Activated naive CD4-positive, alpha-beta T cell treated with anti-CD3 and anti-CD28 coated beads, Interleukin-2, amount 10 ng/mL, durations not matched to agents 7 days and 5 days (primary cell): Measurements from ENCODE around the gene ARHGAP32.

ENCODE experiments used
- CTCF ChIA-PET: fragments of 350-600 bp; sonication (Branson Sonifier 250); formaldehyde crosslinking; loops from one replicate; lab custom pipeline; 2021; ENCODE audit warnings: antibody characterized with exemption; lab: Charles Lee
- DNase-seq: peaks from one replicate; pipeline ENCODE4 v3.0.0-alpha.2; 2020
- H3K27ac Mint-ChIP-seq: one replicate; pipeline ENCODE4 v1.8.0; 2021; ENCODE audit warnings: mild to moderate bottlenecking, moderate library complexity, mixed read lengths
- H3K27me3 Mint-ChIP-seq: one replicate; pipeline ENCODE4 v1.8.0; 2021; ENCODE audit warnings: mild to moderate bottlenecking, mixed read lengths
- H3K36me3 Mint-ChIP-seq: one replicate; pipeline ENCODE4 v1.8.0; 2021; ENCODE audit warnings: mixed read lengths
- H3K4me1 Mint-ChIP-seq: one replicate; pipeline ENCODE4 v1.8.0; 2021; ENCODE audit warnings: mixed read lengths
- H3K4me3 Mint-ChIP-seq: one replicate; pipeline ENCODE4 v1.8.0; 2021; ENCODE audit warnings: mild to moderate bottlenecking, moderate library complexity, mixed read lengths
- H3K9me3 Mint-ChIP-seq: one replicate; pipeline ENCODE4 v1.8.0; 2021; ENCODE audit warnings: mixed read lengths

Gene ARHGAP32

GRCh38 chr11:128916681-128917080 lies 275.4 kb downstream of the ARHGAP32 start:
- CTCF ChIA-PET: no interaction called here
- H3K27me3 Mint-ChIP-seq: peaks cover 39% of the 10 kb centered on the region
- H3K4me3 Mint-ChIP-seq: no peak overlapping the region

GRCh38 chr11:128916037-128916572 lies 276.0 kb downstream of the ARHGAP32 start:
- H3K4me3 Mint-ChIP-seq: no peak overlapping the region
- CTCF ChIA-PET: no interaction called here
- no peak overlapping the region for H3K27ac Mint-ChIP-seq
- H3K27me3 Mint-ChIP-seq: peaks cover 45% of the 10 kb centered on the region
- DNase-seq: no peak
- no peaks in the 10 kb centered on the region for H3K9me3 Mint-ChIP-seq
- no peaks in the 10 kb centered on the region for H3K4me1 Mint-ChIP-seq
- H3K36me3 Mint-ChIP-seq: no peaks in the 10 kb centered on the region

More at GRCh38 chr11:128916681-128917080, 275.4 kb downstream of the ARHGAP32 start:
- DNase-seq: no peak
- Mint-ChIP-seq H3K4me1 (no peaks in the 10 kb centered on the region), H3K27ac (no peak overlapping the region), H3K36me3 (no peaks in the 10 kb centered on the region), H3K9me3 (no peaks in the 10 kb centered on the region)

GRCh38 chr11:128915149-128915521 lies 277.0 kb downstream of the ARHGAP32 start:
- no peak for DNase-seq
- CTCF ChIA-PET: interaction anchor here (0.9 kb wide), 1 partner anchor 9 kb away, joined by 3 read pairs; no protein-coding TSS in a partner anchor
- H3K4me1 Mint-ChIP-seq: no peaks in the 10 kb centered on the region
- H3K27me3 Mint-ChIP-seq: peaks cover 47% of the 10 kb centered on the region
- H3K36me3 Mint-ChIP-seq: no peaks in the 10 kb centered on the region
- no peak overlapping the region for H3K27ac Mint-ChIP-seq
- no peak overlapping the region for H3K4me3 Mint-ChIP-seq
- H3K9me3 Mint-ChIP-seq: no peaks in the 10 kb centered on the region
